Gastroesophageal sphincter (tissue), 4 donors: Measurements from ENCODE around the gene PELI1. TPM values are rescaled to one million over a fixed set of nuclear protein-coding genes. Genes with fewer than 3 reads are reported as not detected.

Source experiments
- ATAC-seq: fragments of 150-250 bp; one replicate; pipeline ENCODE4 v1.9.1; 2016; ENCODE audit warnings: mild to moderate bottlenecking, moderate library complexity
- H3K27ac ChIP-seq, 4 donors: fragments of 200-600 bp; sonication (generic) in 3 of 4; 1 replicate in 3 of 4; 2 replicates in 1 of 4; pipeline ENCODE4 v1.5.1; 2016 to 2019
- H3K27me3 ChIP-seq: fragments of 200-600 bp; sonication (generic); one replicate; pipeline ENCODE4 v1.5.1; 2019
- H3K36me3 ChIP-seq, 2 donors: fragments of 200-600 bp; sonication (generic); one replicate each; pipeline ENCODE4 v1.5.1; 2019; ENCODE audit warnings: control low read depth in 1 of 2
- H3K4me1 ChIP-seq, 3 donors: fragments of 200-600 bp; sonication (generic); 1 replicate in 2 of 3; 2 replicates in 1 of 3; pipeline ENCODE4 v1.5.1; 2016 to 2019; ENCODE audit warnings: control low read depth in 2 of 3
- H3K4me3 ChIP-seq, 2 donors: fragments of 200-600 bp; sonication (generic); one replicate each; pipeline ENCODE4 v1.5.1; 2019; ENCODE audit warnings: mild to moderate bottlenecking in 1 of 2, moderate library complexity in 1 of 2
- H3K9me3 ChIP-seq, 3 donors: fragments of 200-600 bp; sonication (generic); one replicate each; pipeline ENCODE4 v1.5.1; 2017 to 2019; ENCODE audit warnings: control low read depth in 2 of 3
- CTCF ChIP-seq, 4 experiments: fragments of 200-600 bp in 2 of 4; fragments of 450-650 bp in 2 of 4; sonication (generic) in 1 of 4; IDR thresholded peaks; one replicate each; pipeline ENCODE4 v1.5.1; 2017 to 2019; ENCODE audit warnings: antibody characterized with exemption in 4 of 4, mild to moderate bottlenecking in 2 of 4, moderate library complexity in 2 of 4
- EP300 ChIP-seq: sonication (generic); formaldehyde crosslinking; IDR thresholded peaks from one replicate; pipeline ENCODE4 v1.6.1; 2017; ENCODE audit warnings: antibody characterized with exemption, mild to moderate bottlenecking
- POLR2A ChIP-seq, 2 donors: fragments of 450-650 bp; IDR thresholded peaks; one replicate each; pipeline ENCODE4 v1.6.1; 2017; ENCODE audit warnings: antibody characterized with exemption in 2 of 2, mild to moderate bottlenecking in 2 of 2, moderate library complexity in 1 of 2
- POLR2AphosphoS5 ChIP-seq: sonication (generic); formaldehyde crosslinking; IDR thresholded peaks from one replicate; pipeline ENCODE4 v1.6.1; 2017; ENCODE audit warnings: antibody characterized with exemption
- WGBS, 2 donors: methylation state at CpG; one replicate each; pipeline ENCODE4 v1.1.5; 2018; ENCODE audit warnings: low coverage in 1 of 2; 5-methylcytosine and 5-hydroxymethylcytosine counted together
- total RNA-seq, 4 donors: library from RNA; depleted of rRNA; stranded (reverse); fragments of >200 nt; gene quantifications; one replicate each; pipeline ENCODE4 v1.1.0, GENCODE V29; 2016

The PELI1 gene
- total RNA-seq, 4 donors from 2014 or later = 13.1 to 22.4 (median 20.5) TPM

- no peak for ATAC-seq
- Histone ChIP-seq H3K4me3 (no peak overlapping the region), H3K36me3 (no peaks in the 10 kb centered on the region), H3K4me1 (peaks cover 0 to 78% (median 12%) of the 10 kb centered on the region in 3 donors), H3K27me3 (no peaks in the 10 kb centered on the region), H3K27ac (no peak overlapping the region), H3K9me3 (no peaks in the 10 kb centered on the region)
- no peak for TF ChIP-seq POLR2A (IDR thresholded peaks at IDR 0.05)
- TF ChIP-seq EP300 = no peak
- TF ChIP-seq CTCF (IDR thresholded peaks at IDR 0.05) = no peak
- no peak for TF ChIP-seq POLR2AphosphoS5
These were observed 9.4 kb downstream of the PELI1 start for GRCh38 chr2:64134813-64135212.

GRCh38 chr2:64133828-64134227 is 10.4 kb downstream of the PELI1 start:
- Histone ChIP-seq H3K9me3 (no peaks in the 10 kb centered on the region), H3K4me3 (no peak overlapping the region), H3K36me3 (no peaks in the 10 kb centered on the region), H3K27me3 (no peaks in the 10 kb centered on the region), H3K27ac (no peak overlapping the region), H3K4me1 (peaks cover 0 to 74% (median 7%) of the 10 kb centered on the region in 3 donors)
- no peak for ATAC-seq
- TF ChIP-seq EP300 = no peak
- no peak for TF ChIP-seq POLR2A (IDR thresholded peaks at IDR 0.05)
- no peak for TF ChIP-seq POLR2AphosphoS5
- TF ChIP-seq CTCF (IDR thresholded peaks at IDR 0.05) = no peak

- peaks cover 0 to 74% (median 5%) of the 10 kb centered on the region in 3 donors for H3K4me1 ChIP-seq
- H3K27ac ChIP-seq = no peak overlapping the region
- no peaks in the 10 kb centered on the region for H3K27me3 ChIP-seq
- no peak for ATAC-seq
- WGBS, 2 donors = 94 to 100% methylated on average over 1 of the region's 1 CpG
- H3K4me3 ChIP-seq = no peak overlapping the region
- no peaks in the 10 kb centered on the region for H3K36me3 ChIP-seq
- H3K9me3 ChIP-seq = no peaks in the 10 kb centered on the region
- TF ChIP-seq POLR2A (IDR thresholded peaks at IDR 0.05) (no peak), CTCF (IDR thresholded peaks at IDR 0.05) (no peak), POLR2AphosphoS5 (no peak), EP300 (no peak)
These were observed 10.9 kb downstream of the PELI1 start for GRCh38 chr2:64133354-64133753.

- ATAC-seq = no peak
- Histone ChIP-seq H3K9me3 (no peaks in the 10 kb centered on the region), H3K27me3 (no peaks in the 10 kb centered on the region), H3K36me3 (no peaks in the 10 kb centered on the region), H3K27ac (no peak overlapping the region), H3K4me3 (no peak overlapping the region), H3K4me1 (peaks cover 0 to 61% (median 5%) of the 10 kb centered on the region in 3 donors)
- 94 to 100% methylated on average over 2 of the region's 2 CpGs for WGBS, 2 donors
- TF ChIP-seq EP300 (no peak), CTCF (IDR thresholded peaks at IDR 0.05) (no peak), POLR2A (IDR thresholded peaks at IDR 0.05) (no peak), POLR2AphosphoS5 (no peak)
These were observed 13.9 kb downstream of the PELI1 start for GRCh38 chr2:64130333-64130732.

- Histone ChIP-seq H3K36me3 (no peaks in the 10 kb centered on the region), H3K4me1 (peaks cover 0 to 61% (median 5%) of the 10 kb centered on the region in 3 donors), H3K27ac (no peak overlapping the region), H3K9me3 (no peaks in the 10 kb centered on the region), H3K27me3 (no peaks in the 10 kb centered on the region), H3K4me3 (no peak overlapping the region)
- no peak for TF ChIP-seq EP300
- no peak for TF ChIP-seq CTCF (IDR thresholded peaks at IDR 0.05)
- TF ChIP-seq POLR2AphosphoS5 = no peak
- TF ChIP-seq POLR2A (IDR thresholded peaks at IDR 0.05) = no peak
- no peak for ATAC-seq
These were observed 15.3 kb downstream of the PELI1 start for GRCh38 chr2:64128943-64129391.
